ENCODE data around the gene PARP1.

Gene PARP1

GRCh38 chr1:226371866-226372490 lies 35.9 kb downstream of the PARP1 start:
- no peak for DNase-seq

- no peak for DNase-seq
Measured at GRCh38 chr1:226371027-226371694, 36.7 kb downstream of the PARP1 start.

GRCh38 chr1:226370144-226370923 lies 37.6 kb downstream of the PARP1 start:
- no peak for DNase-seq

- no peak for DNase-seq
Measured at GRCh38 chr1:226369110-226369509, 38.8 kb downstream of the PARP1 start.

- no peak for DNase-seq
Measured at GRCh38 chr1:226366290-226366689, 41.6 kb downstream of the PARP1 start.

- DNase-seq = no peak
Measured at GRCh38 chr1:226365831-226366231, 42.1 kb downstream of the PARP1 start.

- DNase-seq = no peak
Measured at GRCh38 chr1:226364901-226365565, 42.9 kb downstream of the PARP1 start.

GRCh38 chr1:226364514-226364899 lies 43.4 kb downstream of the PARP1 start:
- peak; percentile 67 for DNase-seq

- no peak for DNase-seq
Measured at GRCh38 chr1:226363801-226364513, 43.9 kb downstream of the PARP1 start.

- DNase-seq = no peak
Measured at GRCh38 chr1:226362891-226363447, 44.9 kb downstream of the PARP1 start.

- DNase-seq = no peak
Measured at GRCh38 chr1:226362361-226362760, 45.5 kb downstream of the PARP1 start.

GRCh38 chr1:226360106-226360746 lies 47.7 kb downstream of the PARP1 start:
- peak; percentile 96 for DNase-seq

GRCh38 chr1:226357416-226357815 lies 50.5 kb downstream of the PARP1 start:
- DNase-seq = no peak

- DNase-seq = no peak
Measured at GRCh38 chr1:226355669-226356551, 52.0 kb downstream of the PARP1 start.

GRCh38 chr1:226355016-226355415 lies 52.9 kb downstream of the PARP1 start:
- no peak for DNase-seq

- DNase-seq = no peak
Measured at GRCh38 chr1:226353698-226354525, 54.0 kb downstream of the PARP1 start.

- DNase-seq = no peak
Measured at GRCh38 chr1:226351709-226352108, 56.2 kb downstream of the PARP1 start.

GRCh38 chr1:226350519-226350865 lies 57.4 kb downstream of the PARP1 start:
- no peak for DNase-seq

- DNase-seq = peak; percentile 52
Measured at GRCh38 chr1:226349801-226350518, 57.9 kb downstream of the PARP1 start.
